NCI-H2196 (cell line): ENCODE measurements around the gene WDR5.
"Not testable (repeated sequence)": the region's sequence is repeated elsewhere in the genome, so short reads cannot be mapped to it uniquely, and the experiment has no call there.

Experiments used
- DNase-seq: peaks from one replicate; lab custom pipeline; 2025; ENCODE audit not compliant: unreplicated experiment; lab: John Stamatoyannopoulos, UW

The WDR5 gene

DNA sequence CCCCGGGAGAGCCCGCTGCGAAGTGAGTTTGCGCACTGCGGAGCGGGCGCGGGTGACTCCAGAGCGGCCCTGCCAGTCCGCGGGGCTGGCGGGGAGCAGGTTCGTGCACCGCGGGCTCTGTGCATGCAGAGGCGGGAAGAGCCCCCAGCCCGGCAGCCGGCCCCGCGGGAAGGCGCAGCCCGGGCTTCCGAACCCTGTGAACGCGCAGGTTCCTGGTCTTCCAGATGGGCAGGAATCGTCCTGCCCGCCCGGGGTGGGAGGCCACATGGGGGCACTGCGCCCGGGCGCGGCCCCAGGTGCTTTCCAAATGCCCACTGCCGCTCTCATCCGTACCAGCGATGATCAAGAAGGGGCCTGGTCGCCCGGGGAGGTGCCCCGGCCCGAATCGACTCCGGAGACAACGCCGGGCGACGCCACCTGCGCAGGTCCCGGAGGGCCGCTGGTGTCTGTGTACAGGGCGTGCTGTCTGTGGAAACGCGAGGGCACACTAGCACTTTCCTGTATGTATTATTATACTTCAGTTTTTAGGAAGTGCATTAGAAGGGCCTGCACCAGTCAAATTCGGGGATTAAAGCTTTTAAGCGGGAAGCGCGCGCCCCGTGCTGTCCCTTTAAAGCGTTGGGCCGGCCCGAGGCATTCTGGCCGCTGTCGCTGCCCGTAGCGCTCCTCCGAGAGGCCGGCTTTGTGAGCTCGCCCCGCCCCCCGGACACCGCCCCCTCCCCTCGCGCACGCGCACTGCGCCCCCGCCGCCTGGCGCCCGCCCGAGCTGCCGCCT lies at the start of gene WDR5:
WDR5 (plus strand) TSS at position 740 of the 775 bp plus-strand sequence. CDS start 3,796 bp downstream, outside the sequence.
- DNase-seq, result peak; percentile 87

DNA sequence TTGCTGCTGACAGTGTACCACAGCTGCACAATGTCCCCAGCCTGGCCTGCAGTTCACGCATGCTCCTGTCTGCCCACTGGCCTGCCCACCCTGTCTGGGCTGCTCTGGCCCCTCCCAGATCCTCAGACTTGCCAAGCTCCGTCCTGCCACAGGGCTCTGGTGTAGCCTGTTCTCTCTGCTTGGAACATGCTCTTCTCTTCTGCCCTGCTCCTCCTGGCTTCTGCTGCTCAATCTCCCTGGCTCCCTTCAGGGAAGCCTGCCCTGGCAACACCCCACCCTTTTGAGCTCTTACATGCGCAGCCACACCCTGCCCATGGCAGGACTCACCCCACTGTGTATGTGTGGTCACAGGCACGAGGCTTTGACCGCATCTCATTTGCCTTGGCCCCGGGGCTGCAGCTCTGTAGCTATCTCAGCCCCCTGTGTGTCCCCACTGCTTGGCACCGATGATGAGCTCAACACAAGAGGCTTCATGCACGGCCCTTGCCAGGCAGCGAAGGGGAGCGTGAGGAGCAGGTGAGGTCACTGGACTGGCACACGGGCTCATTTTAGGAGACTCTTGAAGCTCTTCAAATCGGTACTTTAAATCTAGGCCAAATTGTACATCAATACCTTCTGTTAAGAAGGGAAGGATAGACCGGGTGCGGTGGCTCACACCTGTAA lies 47.7 kb upstream of the WDR5 start:
- no peak for DNase-seq

DNA sequence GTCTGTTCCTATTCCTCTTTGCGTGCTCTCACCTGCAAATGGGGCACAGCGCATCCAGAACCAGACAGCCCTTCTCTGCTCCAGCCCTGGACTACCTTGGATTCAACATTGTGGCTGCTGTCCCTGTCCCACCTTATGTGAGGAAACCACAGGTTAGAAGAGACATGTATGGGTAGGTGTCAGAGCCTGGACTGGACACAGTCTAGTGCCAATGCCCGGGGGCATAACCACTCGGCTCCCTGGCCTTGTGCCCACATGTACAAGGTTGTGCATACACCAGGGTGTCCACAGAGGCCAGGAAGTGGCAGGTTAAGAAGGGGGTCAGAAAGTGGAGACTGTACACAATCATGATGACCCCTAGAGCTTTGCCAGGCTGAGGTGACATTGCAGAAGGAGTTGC lies 45.9 kb upstream of the WDR5 start:
- DNase-seq, result no peak

DNA sequence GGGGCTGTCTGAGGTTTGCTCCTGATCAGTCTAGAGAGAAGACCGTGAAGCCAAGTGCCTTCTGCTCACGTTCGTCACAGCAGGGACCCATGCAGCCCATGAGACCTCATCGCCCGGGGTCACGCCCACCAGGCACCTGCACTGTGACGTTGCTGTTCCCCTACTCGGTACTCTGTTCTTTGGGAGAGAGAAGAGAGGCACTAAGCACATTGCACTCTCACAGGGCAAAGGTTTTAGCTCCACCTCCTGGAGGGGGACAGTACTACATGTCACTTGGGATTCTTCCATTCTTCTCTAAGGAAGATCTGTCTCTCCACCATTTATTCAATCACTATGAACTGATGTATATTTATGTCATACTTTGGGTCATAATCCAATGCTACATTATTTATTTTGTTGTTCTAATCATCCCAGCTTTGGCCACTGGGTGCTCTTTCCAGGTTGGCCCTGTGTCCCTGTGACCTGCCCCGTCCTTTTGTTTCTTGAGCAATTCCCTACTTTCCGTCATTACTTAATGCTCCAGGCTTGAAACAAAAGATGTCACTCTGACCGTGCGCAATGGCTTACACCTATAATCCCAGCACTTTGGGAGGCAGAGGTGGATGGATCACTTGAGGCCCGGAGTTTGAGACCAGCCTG lies 36.6 kb upstream of the WDR5 start:
- peak; percentile 57 for DNase-seq

DNA sequence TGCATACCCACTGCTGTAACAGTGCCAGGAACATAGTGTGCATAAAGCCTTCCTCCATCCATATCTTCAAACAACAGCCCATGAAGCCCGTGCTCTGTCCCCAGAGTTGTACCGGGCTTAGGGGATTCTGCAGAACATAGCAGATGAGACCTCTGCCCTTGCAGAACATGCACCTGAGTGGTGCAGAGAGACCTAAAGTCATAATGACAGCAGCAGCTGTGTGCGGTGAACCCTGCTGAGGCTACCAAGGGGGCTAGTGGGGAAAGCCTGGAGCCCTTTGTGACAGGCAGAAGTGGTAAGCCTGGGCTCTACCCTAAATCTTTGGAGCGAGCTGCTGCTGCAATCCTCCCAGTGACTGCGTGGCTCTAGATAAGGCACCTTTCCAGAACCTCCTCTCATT lies 35.8 kb upstream of the WDR5 start:
- DNase-seq, result no peak

DNA sequence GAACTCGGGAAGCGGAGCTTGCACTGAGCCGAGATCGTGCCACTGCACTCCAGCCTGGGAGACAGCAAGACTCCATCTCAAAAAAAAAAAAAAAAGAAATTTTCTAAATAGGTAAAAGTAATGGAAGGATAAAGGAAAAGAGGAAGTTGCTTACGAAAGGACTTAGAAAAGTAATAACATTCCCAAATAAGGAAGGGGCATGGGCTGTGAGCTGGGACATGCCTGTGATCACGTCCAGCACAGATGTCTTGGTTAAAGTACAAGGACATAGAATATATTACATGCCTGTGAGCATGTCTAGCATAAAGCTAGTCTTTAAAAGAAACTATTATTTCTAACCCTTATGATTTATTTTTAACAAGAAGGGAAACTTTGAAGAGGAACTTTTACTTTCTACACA lies 34.7 kb upstream of the WDR5 start:
- not testable (repeated sequence) for DNase-seq

DNA sequence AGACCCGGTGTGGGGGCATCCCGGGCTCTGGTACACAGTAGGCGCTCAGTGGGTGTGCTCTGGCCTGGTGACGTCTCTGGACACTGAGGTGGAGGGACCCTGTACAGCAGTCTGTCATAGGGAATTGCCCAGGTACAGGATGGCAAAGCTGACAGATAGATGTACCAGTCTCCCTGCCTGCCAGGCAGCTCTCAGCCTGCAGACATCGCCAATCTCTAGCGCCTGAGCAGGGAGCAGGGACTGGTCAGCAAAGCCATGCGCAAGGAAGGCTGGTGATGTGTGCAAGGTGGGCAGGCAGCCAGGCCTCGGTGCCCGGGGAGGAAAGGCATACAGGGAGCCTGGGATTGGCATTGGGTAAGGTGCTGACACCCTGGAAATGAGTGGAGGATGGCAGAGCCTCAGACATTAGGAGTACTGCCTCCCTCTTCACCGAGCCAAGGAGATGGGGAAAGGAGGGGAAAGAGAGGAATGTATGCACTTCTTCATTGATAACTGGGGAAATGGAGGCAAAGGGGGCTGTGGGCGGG lies 34.2 kb upstream of the WDR5 start:
- no peak for DNase-seq

DNA sequence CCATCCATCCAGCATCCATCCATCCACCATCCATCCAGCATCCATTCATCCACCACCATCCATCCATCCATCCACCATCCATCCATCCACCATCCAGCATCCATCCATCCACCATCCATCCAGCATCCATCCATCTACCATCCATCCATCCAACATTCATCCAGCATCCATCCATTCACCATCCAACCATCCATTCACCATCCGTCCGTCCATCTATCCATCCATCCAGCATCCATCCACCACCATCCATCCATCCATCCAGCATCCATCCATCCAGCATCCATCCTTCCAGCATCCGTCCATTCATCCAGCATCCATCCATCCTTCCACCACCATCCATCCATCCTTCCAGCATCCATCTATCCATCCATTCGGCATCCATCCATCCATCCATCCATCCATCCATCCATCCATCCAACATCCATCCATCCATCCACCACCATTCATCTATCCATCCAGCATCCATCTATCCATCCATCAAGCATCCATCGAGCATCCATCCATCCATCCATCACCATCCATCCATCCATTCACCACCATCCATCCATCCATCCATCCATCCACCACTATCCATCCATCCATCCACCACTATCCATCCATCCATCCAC lies 32.4 kb upstream of the WDR5 start:
- DNase-seq, result no peak

DNA sequence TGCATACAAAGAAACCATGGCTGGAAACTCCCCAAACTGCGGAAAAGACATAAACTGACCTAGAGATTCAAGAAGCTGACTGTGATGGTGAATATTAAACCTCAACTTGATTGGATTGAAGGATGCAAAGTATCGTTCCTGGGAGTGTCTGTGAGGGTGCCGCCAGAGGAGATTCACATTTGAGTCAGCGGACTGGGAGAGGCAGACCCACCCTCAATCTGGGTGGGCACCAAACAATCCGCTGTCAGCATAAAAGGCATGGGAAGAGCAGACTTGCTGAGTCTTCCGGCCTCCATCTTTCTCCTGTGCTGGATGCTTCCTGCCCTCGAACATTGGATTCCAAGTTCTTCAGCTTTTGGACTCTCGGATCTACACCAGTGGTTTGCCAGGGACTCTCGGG lies 24.8 kb upstream of the WDR5 start:
- DNase-seq, result no peak

DNA sequence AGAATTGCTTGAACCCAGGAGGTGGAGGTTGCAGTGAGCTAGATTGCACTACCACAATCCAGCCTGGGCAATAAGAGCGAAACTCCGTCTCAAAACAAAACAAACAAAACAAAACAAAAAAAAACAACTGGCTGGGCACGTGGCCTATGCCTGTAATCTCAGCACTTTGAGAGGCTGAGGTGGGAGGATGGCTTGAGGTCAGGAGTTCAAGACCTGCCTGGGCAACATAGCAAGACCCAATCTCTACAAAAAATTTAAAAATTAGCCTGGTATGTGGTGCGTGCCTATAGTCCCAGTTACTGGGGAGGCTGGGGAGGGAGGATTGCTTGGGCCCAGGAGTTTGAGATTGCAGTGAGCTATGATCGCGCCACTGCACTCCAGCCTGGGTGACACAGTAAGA lies 23.3 kb upstream of the WDR5 start:
- DNase-seq, result no peak

DNA sequence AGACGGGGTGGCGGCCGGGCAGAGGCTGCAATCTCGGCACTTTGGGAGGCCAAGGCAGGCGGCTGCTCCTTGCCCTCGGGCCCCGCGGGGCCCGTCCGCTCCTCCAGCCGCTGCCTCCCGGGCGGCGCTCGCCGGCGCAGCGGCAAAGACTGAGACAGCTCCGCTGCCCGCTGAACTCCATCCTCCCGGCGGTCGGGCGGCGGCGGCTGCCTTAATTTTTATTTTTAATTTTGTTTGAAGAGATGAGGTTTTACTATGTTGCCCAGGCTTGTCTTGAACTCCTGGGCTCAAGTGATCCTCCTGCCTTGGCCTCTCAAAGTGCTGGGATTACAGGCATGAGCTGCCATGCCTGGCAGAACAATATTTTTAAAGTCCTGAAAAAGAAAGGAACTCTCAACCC lies 16.9 kb upstream of the WDR5 start:
- DNase-seq, result not testable (repeated sequence)

DNA sequence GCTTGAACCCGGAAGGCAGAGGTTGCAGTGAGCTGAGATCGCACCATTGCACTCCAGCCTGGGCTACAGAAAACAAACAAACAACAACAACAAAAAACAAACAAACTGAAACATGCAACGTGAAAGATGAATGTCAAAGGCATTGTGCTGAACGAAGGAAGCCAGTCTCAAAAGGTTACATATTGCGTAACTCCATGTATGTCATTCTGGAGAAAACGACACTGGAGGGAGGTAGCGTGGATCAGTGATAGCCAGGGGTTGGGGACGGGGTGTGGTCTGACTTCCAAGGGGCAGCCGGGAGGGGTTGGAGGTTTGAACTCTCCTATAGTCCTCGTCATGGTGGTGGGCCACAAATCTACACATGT lies 12.1 kb upstream of the WDR5 start:
- no peak for DNase-seq

DNA sequence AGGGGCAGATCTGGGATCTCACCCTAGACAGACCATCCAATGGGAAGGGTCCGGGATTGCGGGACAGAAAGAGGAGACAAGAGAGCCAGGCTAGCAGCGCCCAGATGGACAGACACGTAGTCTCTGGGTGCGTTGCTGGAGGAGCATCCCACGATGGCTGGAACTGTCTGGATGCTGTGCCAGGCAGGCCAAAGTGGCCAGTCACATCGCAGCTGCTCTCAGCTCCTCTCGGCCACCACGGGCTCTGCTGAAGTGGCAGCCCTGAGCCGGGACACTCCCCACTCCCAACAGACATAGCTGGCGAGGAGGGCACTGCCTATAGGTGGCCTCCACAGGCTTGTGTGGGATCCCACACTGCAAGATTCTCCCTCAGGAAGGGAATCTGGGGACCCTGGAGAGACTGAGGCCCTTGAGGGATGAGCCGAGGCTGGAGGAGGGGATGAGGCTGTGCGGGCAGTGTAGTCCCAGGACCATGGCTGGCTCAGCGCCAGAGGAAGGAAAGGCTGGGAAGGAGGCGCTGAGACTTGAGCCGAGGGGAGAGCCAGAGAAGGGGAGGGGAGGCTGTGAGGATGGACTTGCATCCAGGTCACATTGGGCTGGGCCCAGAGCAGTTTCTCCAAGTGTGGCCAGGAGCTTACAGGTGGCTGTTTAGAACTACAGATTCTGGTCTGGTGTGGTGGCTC lies 10.3 kb upstream of the WDR5 start:
- DNase-seq, result no peak

DNA sequence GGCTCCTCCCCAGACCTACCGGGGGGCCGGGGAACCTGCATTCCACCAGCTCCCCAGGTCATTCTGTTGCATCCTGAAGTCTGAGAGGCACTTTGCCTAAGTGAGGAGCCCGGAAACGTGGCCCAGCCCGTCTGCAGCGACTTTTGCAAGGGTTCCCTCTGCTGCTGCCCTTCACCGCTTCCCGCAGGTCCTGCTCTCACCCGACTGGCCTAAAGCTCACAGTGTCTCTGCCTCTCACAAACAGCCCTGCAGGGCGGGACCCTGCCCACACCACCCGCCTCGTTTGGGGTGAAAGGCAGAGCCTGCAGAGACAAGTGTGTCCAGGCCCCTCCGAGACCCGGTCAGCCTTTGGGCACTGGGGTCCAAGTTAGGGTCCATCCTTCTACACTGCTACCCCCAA lies 9.5 kb upstream of the WDR5 start:
- DNase-seq, result no peak

DNA sequence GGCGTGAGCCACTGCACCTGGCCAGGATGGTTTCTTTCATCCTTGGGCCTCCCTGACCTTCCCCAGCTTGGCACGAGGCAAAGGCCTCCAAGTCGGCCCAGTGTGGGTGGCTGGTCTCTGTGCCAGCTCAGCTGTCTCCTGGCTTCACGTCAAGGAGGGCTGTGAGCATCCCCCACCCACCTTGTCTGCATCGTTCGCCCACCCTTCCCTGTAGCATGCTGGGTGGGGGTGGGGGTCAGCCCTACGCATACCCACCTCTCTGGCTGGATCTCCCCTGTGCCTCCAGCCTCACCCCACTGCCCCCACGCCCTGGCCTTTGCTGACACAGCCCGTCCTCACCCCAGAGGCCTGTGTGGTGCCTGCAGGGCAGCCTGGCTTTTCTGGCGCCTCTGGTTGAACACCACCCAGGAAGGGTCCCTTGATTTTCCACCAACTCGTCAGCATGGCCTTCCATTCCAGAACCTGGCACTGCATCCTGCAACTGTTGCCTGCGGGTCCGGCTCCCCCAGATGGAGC lies 8.8 kb upstream of the WDR5 start:
- no peak for DNase-seq

DNA sequence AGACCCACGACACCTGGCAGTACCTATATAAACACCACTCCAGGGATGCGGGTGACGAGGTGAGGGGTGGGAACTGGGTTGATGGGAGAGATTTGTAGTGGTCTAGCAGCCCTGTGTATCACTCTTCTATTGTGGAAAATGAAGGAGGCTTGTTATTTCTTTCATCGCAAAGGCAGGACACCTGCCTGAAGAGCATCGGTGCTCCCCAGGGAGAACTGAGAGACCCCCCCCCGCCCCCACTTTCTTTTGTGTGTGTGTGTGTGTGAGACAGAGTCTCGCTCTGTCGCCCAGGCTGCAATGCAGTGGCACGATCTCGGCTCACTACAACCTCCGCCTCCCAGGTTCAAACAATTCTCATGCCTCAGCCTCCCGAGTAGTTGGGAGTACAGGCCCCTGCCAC lies 8.3 kb upstream of the WDR5 start:
- no peak for DNase-seq

DNA sequence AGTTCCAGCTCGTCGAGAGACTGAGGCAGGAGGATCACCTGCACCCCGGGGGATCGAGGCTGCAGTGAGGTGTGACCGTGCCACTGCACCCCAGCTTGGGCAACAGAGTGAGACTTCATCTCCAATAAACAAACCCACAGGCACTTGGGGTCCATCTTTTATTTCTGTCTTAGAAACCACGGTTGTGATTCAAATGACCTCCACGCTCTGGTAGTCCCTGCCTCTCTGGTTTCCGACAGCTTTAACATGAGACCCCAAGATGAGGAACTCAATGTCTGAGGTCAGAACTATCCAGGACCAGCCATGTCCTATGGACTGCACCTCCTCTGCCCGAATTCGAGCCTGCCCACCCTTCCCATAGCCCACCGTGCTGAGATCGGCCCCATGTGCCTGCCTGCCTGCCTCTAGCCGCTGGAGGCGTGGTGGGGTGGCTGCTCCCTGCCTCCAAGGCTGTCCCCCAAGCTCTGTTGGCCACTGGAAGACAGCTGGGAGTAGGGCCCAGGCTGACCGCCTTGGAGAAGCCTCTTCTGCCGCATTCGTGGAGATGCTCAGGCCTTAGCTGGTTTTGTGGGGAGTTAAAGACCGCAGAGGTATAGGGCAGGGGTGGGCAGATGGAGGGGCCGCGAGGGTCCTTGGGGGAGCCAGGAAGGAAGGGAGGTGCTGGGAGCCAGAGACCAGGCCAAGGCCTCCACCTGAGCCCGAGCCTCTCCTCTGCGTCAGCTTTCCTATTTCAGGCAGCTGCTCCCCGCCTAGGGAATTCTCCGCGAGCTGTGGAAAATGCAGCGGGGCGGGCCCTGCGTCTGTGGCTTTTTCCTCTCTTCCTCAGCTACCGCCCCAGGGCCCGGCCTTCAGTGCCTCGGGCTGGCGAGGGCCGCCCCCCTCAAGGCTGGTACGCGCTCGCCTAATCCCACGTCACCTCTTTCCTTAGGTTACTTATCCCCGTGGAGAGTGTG lies 6.9 kb upstream of the WDR5 start:
- no peak for DNase-seq

DNA sequence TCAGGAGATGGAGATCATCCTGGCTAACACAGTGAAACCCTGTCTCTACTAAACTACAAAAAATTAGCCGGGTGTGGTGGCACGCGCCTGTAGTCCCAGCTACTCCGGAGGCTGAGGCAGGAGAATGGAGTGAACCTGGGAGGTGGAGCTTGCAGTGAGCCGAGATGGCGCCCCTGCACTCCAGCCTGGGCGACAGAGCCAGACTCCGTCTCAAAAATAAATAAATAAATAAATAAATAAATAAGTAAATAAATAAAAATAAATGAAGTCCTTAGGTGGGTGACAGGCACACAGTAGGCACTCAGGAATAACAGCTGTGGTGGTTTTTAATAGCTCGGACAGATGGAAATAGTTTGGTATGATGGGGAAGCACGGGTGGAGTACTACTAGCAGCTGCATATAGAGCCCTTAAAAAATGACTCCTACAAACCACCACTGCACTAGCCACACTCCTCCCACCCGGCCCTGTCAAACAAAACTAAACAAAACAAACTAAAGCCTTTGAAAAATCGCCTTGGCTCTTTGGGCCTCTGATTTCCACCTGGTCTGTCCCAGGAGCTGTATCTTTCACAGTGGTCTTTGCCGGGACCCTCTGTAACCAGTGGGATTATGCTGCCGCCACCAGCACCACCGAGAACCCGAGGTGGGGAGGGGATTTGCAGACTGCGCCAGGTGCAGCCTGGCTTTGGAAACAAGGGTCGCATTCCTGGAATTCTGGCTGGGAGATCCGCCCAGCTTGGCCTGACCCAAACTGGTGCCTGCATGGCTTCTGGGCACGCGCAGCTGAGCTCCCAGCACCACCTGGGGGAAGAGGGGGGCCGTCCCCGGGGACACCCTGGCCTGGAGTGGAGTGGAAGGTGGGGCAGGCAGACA lies 5.1 kb upstream of the WDR5 start:
- no peak for DNase-seq
